ENCODE measurements around the gene PEX26.
A peak's percentile ranks its signal among the peaks of the same experiment; 100 is the strongest.

The PEX26 gene

DNA sequence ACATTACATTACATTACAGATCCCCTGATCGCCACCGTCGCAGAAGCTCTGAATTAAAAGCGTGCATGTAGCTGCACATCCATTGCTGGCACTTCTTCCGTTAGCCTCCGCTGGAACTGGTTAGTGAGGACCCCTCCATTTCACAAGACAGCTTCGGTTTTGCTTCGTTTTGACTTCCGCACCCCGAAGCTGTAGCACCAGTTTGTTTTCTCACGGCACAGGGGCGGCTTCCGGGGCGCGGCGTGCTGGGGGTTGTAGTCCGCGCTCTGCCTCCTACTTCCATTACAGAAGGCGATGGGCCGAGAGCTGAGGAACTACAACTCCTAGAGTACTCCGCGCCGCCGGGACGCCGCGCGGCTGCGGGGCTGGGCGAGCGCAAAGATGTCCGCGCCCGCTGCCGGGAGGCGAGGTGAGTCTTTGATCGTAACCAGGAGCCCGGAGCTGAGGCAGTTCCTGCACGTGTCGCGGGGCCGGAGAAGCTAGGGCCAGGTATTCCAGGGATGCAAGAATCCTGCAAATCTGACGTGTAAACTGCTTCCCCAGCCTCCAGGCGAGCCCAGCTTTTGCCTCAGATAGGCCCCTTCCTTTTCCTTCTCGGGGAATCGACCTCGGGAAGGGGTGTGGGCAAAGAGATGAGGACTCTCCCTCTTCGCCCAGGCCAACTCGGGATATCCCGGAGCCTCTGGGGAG is at the start of gene PEX26:
Gene PEX26, plus strand, starts transcription at position 352 of the 690 bp plus-strand sequence. CDS start 387 bp downstream, outside the sequence.
- peak within 1 kb of the TSS; percentile 100 for H3K4me3 ChIP-seq (ENCODE audit: low read length)
- peak; percentile 95 for DNase-seq (ENCODE audit: low read depth)

DNA sequence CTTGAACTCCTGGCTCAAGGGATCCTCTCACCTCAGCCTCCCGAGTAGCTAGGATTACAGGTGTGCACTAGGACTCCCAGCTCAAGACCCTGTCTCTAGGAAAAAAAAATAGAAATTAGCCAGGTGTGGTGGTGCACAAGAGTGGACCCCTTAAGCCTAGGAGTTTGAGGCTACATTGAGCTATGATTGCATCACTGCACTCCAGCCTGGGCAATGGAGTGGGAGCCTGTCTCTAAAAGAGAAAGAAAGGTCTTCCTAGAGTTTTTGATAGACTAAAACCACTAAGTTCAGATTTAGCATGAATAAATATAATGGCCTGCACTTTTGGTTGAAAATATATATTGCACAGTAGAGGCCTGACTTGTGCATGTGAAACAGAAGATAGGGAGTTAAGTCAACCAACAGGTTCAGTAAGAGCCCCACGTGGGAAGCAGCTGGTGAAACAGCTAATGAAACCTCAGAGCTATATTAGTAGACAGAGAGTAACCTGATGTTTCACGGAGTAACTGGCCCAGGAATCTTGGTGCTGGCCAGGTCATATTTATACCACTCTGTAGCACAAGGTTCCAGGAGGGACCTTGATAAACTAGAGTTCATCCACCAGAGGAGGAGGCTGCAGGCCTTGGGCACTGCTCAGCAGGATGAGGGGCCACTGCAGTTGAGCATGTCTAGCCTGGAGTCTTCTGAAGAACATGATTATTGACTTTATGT is 48.8 kb upstream of the PEX26 start:
- no peak for DNase-seq (ENCODE audit: low read depth)
- no peak overlapping the region for H3K4me3 ChIP-seq (ENCODE audit: low read length)
- TF ChIP-seq, protein P1, sequence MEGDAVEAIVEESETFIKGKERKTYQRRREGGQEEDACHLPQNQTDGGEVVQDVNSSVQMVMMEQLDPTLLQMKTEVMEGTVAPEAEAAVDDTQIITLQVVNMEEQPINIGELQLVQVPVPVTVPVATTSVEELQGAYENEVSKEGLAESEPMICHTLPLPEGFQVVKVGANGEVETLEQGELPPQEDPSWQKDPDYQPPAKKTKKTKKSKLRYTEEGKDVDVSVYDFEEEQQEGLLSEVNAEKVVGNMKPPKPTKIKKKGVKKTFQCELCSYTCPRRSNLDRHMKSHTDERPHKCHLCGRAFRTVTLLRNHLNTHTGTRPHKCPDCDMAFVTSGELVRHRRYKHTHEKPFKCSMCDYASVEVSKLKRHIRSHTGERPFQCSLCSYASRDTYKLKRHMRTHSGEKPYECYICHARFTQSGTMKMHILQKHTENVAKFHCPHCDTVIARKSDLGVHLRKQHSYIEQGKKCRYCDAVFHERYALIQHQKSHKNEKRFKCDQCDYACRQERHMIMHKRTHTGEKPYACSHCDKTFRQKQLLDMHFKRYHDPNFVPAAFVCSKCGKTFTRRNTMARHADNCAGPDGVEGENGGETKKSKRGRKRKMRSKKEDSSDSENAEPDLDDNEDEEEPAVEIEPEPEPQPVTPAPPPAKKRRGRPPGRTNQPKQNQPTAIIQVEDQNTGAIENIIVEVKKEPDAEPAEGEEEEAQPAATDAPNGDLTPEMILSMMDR (conservative IDR thresholded peaks at IDR 0.05; ENCODE audit: low read length) = no peak

More for the DNA sequence above, at the start of gene PEX26:
- TF ChIP-seq, protein P1 (conservative IDR thresholded peaks at IDR 0.05; ENCODE audit: low read length) = no peak

DNA sequence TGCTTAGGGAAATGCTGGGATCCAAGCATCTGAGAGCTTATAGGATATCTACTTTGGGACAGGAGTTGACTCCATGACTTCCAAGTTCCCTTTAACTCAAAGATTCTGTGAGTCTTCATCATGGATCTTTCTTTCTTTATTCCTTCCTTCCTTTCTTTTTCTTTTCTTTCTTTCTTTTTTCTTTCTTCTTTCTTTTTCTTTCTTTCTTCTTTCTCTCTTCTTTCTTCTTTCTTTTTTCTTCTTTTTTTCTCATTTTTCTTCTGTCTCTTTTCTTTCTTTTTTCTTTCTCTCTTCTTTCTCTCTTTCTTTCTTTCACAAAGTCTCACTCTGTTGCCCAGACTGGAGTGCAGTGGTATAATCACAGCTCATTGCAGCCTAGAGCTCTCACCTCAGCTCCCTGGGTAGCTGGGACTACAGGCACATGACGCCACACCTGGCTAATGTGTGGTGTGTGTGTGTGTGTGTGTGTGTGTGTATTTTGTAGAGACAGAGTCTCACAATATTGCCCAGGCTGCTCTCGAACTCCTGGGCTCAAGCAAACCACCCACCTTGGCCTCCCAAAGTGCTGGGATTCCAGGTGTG is 48.0 kb upstream of the PEX26 start:
- TF ChIP-seq, protein P1 (conservative IDR thresholded peaks at IDR 0.05; ENCODE audit: low read length) = no peak
- DNase-seq (ENCODE audit: low read depth) = no peak
- no peak overlapping the region for H3K4me3 ChIP-seq (ENCODE audit: low read length)

DNA sequence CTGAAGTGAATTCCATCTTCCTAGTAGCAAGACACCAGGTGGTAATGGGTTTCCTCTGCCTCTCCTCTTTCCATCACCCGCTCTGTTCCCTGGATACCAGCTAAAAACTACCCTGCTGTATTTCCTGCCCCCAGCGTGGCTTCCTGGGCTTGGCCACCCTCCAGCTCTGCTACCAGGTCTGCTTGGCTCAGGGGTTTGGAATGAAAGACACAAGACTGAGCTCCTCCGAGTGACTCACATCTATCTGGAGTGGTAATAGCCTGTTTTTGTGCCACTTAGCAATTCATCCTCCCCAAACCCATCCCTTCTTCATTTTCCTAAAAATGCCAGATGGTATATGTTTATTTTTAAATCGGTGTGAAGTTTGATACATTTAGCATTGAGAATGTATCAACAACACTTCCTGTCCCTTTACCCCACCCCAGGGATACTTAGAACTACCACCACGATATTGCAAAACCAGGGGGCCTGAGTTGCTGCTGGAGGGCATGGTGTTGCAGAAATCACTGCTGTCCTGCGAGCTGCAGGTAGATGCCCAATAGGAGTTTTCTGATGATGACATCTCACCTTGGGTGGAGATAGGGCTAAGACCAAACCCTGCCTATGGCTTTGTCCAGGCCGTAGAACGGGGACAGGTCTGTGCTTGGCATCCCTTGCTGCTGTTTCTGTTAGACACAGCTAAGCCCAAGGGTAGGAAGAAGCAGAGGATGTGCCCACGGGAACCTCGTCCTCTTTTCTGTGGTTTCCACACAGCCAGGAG is 45.9 kb upstream of the PEX26 start:
- DNase-seq (ENCODE audit: low read depth) = peak; percentile 96
- TF ChIP-seq, protein P1 (conservative IDR thresholded peaks at IDR 0.05; ENCODE audit: low read length) = no peak
- H3K4me3 ChIP-seq (ENCODE audit: low read length) = no peak overlapping the region

DNA sequence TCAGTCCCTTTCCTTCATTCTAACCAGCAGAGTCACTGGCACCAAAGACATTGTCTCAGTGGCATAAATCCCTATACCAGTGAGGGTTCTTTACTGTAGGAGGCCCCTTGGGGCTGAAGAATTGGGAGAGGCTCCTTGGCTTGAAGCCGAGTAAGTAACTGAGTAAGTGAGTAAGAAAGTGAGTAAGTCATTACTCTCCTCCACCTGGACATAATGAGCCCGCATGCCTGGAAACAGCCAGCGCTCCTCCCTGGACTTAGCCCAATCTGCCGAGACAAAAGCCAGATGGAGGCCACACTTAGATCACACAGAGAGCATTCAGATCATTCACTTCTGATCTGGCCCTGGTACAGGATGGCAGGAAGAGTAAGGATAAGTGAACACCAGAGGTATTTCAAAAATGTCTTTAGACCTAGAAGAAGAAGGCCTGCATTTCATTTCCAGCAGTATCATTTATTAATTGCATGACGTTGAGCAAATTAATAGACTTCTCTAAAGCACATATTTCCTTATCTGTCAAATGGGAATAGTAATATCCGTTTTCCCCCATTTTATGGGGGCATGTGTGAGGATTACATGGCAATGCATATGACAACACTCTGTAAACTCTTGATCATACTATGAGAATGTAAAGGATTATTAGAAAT is 45.2 kb upstream of the PEX26 start:
- TF ChIP-seq, protein P1 (conservative IDR thresholded peaks at IDR 0.05; ENCODE audit: low read length) = no peak
- DNase-seq (ENCODE audit: low read depth) = peak; percentile 89
- no peak overlapping the region for H3K4me3 ChIP-seq (ENCODE audit: low read length)

DNA sequence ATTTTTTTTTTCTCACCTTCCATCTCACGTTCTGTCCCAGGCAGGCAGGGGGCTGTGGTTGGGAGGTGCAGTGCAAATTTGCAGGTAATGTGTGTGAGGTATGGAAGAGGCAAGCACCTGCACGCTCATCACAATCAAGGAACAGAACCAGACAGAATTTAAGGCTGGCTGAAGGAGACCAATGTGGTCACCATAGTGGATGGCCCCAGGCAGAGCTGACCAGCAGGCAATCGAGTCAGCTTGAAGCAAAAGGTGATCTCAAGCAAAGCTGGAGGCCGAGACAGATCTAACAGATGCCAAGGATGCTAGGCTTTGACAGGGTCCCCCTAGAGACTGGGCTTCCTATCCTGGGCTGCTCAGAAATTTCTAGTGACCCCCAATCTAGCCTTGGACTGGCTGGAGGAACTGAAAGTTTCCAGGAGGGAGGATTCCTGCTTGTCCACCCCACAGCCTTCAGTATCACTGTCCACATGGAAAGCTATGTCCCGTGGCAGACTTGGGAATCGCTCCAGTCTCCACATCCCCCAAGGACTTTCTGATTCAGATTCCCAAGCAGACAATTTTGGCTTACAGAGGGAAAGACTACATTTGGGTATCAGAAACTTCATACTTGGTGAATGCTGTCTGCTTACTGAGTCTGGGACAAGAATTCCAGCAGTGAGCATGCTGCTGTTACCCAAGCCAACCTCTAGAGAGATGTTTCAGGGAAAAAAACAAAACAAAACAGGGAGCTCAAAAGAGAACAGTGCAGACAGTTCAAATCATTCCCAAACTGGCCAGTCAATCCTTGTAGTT is 44.4 kb upstream of the PEX26 start:
- TF ChIP-seq, protein P1 (conservative IDR thresholded peaks at IDR 0.05; ENCODE audit: low read length) = peak; percentile 45
- H3K4me3 ChIP-seq (ENCODE audit: low read length) = no peak overlapping the region
- peak; percentile 86 for DNase-seq (ENCODE audit: low read depth)

All from AG10803 (cell line).